Smooth muscle cell (in vitro differentiated cells): ENCODE data around the gene TBC1D2. TPM values are rescaled to one million over a fixed set of nuclear protein-coding genes. Genes with fewer than 3 reads are reported as not detected.

Experiments
- DNase-seq: peaks from one replicate; lab custom pipeline; 2025; ENCODE audit not compliant: unreplicated experiment; lab: John Stamatoyannopoulos, UW
- H2AFZ ChIP-seq: fragments of 200-600 bp; sonication (generic); 2 replicates; pipeline ENCODE4 v1.6.0; 2016; ENCODE audit warnings: antibody characterized with exemption, low read depth, mild to moderate bottlenecking
- H3F3A ChIP-seq: fragments of 200-600 bp; sonication (generic); 2 replicates; pipeline ENCODE4 v1.6.0; 2017; ENCODE audit warnings: antibody characterized with exemption, low read depth
- H3K27ac ChIP-seq: fragments of 200-600 bp; sonication (generic); 2 replicates; pipeline ENCODE4 v1.5.1; 2016; ENCODE audit warnings: low read depth, mild to moderate bottlenecking
- H3K27me3 ChIP-seq: fragments of 200-600 bp; sonication (generic); 2 replicates; pipeline ENCODE4 v1.6.1; 2016; ENCODE audit warnings: low read depth, mild to moderate bottlenecking
- H3K36me3 ChIP-seq: fragments of 200-600 bp; sonication (generic); 2 replicates; pipeline ENCODE4 v1.5.1; 2016; ENCODE audit warnings: low read depth
- H3K4me1 ChIP-seq: fragments of 200-600 bp; sonication (generic); 2 replicates; pipeline ENCODE4 v1.5.1; 2016; ENCODE audit warnings: low read depth
- H3K4me2 ChIP-seq: fragments of 200-600 bp; sonication (generic); 2 replicates; pipeline ENCODE4 v1.6.0; 2016; ENCODE audit warnings: mild to moderate bottlenecking
- H3K4me3 ChIP-seq: fragments of 200-600 bp; sonication (generic); 2 replicates; pipeline ENCODE4 v1.5.1; 2016; ENCODE audit warnings: mild to moderate bottlenecking
- H3K79me2 ChIP-seq: fragments of 200-600 bp; sonication (generic); 2 replicates; pipeline ENCODE4 v1.6.0; 2016; ENCODE audit warnings: low read depth, mild to moderate bottlenecking
- H3K9ac ChIP-seq: fragments of 200-600 bp; sonication (generic); 2 replicates; pipeline ENCODE4 v1.6.0; 2016; ENCODE audit warnings: low read depth
- H3K9me3 ChIP-seq: fragments of 200-600 bp; sonication (generic); replicated peaks from 2 replicates; pipeline ENCODE4 v1.5.1; 2016; ENCODE audit warnings: low read depth
- H4K20me1 ChIP-seq: fragments of 200-600 bp; sonication (generic); 2 replicates; pipeline ENCODE4 v1.6.0; 2016; ENCODE audit warnings: low read depth
- CTCF ChIP-seq: fragments of 200-600 bp; sonication (generic); IDR thresholded peaks from 2 replicates; pipeline ENCODE4 v1.5.1; 2017; ENCODE audit warnings: borderline replicate concordance, mild to moderate bottlenecking, antibody characterized with exemption; ENCODE audit not compliant: insufficient read depth, poor library complexity, severe bottlenecking
- WGBS: methylation state at CpG from one replicate; pipeline ENCODE4 v1.1.7; 2016; ENCODE audit warnings: low lambda C conversion rate; 5-methylcytosine and 5-hydroxymethylcytosine counted together
- polyA plus RNA-seq: library from polyadenylated mRNA; unstranded; fragments of >200 nt; fragmentation: Nextera tagmentation; extraction: Ambion mirVana; gene quantifications from 2 replicates; pipeline ENCODE4 v1.2.1, GENCODE V29; 2016
- total RNA-seq: library from RNA; depleted of rRNA; stranded (reverse); fragments of >200 nt; gene quantifications from 2 replicates; pipeline ENCODE4 v1.2.3, GENCODE V29; 2014

TBC1D2 gene
- total and polyA plus RNA-seq, 2 experiments from 2014 or later = 7.7 to 8.6 TPM

GRCh38 chr9:98230304-98230703 is 25.1 kb downstream of the TBC1D2 start:
- DNase-seq = no peak
- WGBS = 85% methylated on average over 6 of the region's 6 CpGs
- H3K9me3 ChIP-seq = no peaks in the 10 kb centered on the region
- no peak overlapping the region for H2AFZ ChIP-seq
- no peaks in the 10 kb centered on the region for H3K4me1 ChIP-seq
- H3K4me3 ChIP-seq = no peak overlapping the region
- no peaks in the 10 kb centered on the region for H3K79me2 ChIP-seq
- H3K36me3 ChIP-seq = no peaks in the 10 kb centered on the region
- TF ChIP-seq CTCF = no peak
- no peaks in the 10 kb centered on the region for H4K20me1 ChIP-seq
- H3K9ac ChIP-seq = no peak overlapping the region
- H3F3A ChIP-seq = no peaks in the 10 kb centered on the region
- H3K27me3 ChIP-seq = no peaks in the 10 kb centered on the region
- no peak overlapping the region for H3K4me2 ChIP-seq
- no peak overlapping the region for H3K27ac ChIP-seq

GRCh38 chr9:98229620-98230019 is 25.8 kb downstream of the TBC1D2 start:
- no peak overlapping the region for H3K4me3 ChIP-seq
- no peaks in the 10 kb centered on the region for H4K20me1 ChIP-seq
- no peaks in the 10 kb centered on the region for H3K4me1 ChIP-seq
- H2AFZ ChIP-seq = no peak overlapping the region
- H3K27ac ChIP-seq = no peak overlapping the region
- no peaks in the 10 kb centered on the region for H3F3A ChIP-seq
- TF ChIP-seq CTCF = no peak
- no peaks in the 10 kb centered on the region for H3K79me2 ChIP-seq
- H3K36me3 ChIP-seq = no peaks in the 10 kb centered on the region
- H3K4me2 ChIP-seq = no peak overlapping the region
- H3K9me3 ChIP-seq = no peaks in the 10 kb centered on the region
- H3K27me3 ChIP-seq = no peaks in the 10 kb centered on the region
- H3K9ac ChIP-seq = no peak overlapping the region
- WGBS = 86% methylated on average over 3 of the region's 3 CpGs
- DNase-seq = no peak

GRCh38 chr9:98229090-98229395 is 26.4 kb downstream of the TBC1D2 start:
- Histone ChIP-seq H3K9ac (no peak overlapping the region), H2AFZ (no peak overlapping the region), H3K27ac (no peak overlapping the region), H3F3A (no peaks in the 10 kb centered on the region), H3K79me2 (no peaks in the 10 kb centered on the region), H3K27me3 (no peaks in the 10 kb centered on the region), H4K20me1 (no peaks in the 10 kb centered on the region), H3K4me2 (no peak overlapping the region), H3K36me3 (no peaks in the 10 kb centered on the region), H3K4me1 (no peaks in the 10 kb centered on the region), H3K4me3 (no peak overlapping the region), H3K9me3 (no peaks in the 10 kb centered on the region)
- WGBS = 74% methylated on average over 4 of the region's 4 CpGs
- DNase-seq = no peak
- TF ChIP-seq CTCF = no peak

- no peak for DNase-seq
- Histone ChIP-seq H3K27me3 (no peaks in the 10 kb centered on the region), H3K79me2 (no peaks in the 10 kb centered on the region), H3K4me2 (no peak overlapping the region), H4K20me1 (no peaks in the 10 kb centered on the region), H3K9ac (no peak overlapping the region), H2AFZ (no peak overlapping the region), H3F3A (no peaks in the 10 kb centered on the region), H3K27ac (no peak overlapping the region), H3K9me3 (no peaks in the 10 kb centered on the region), H3K4me1 (peaks cover 1% of the 10 kb centered on the region), H3K4me3 (no peak overlapping the region), H3K36me3 (no peaks in the 10 kb centered on the region)
- TF ChIP-seq CTCF = no peak
- WGBS = 89% methylated on average over 10 of the region's 10 CpGs
Measured at GRCh38 chr9:98228392-98229089, 26.9 kb downstream of the TBC1D2 start.
